A673 (cell line): ENCODE measurements around the gene SMYD3.

ENCODE experiments used
- EZH2 ChIP-seq: fragments of 200-600 bp; sonication (generic); IDR thresholded peaks from 2 replicates; pipeline ENCODE4 v1.6.1; 2017; ENCODE audit warnings: borderline replicate concordance, low read depth, mild to moderate bottlenecking, mixed read lengths, antibody characterized with exemption, low read length; ENCODE audit not compliant: poor library complexity, severe bottlenecking
- TF ChIP-seq, protein P1 (sequence below): fragments of 300-800, 200-600 bp; sonication (generic); conservative IDR thresholded peaks from 2 replicates; pipeline ENCODE4 v1.5.1; 2017; ENCODE audit warnings: low read depth, mild to moderate bottlenecking, antibody characterized with exemption, low read length, moderate library complexity, mixed read lengths

- TF ChIP-seq, protein P1, sequence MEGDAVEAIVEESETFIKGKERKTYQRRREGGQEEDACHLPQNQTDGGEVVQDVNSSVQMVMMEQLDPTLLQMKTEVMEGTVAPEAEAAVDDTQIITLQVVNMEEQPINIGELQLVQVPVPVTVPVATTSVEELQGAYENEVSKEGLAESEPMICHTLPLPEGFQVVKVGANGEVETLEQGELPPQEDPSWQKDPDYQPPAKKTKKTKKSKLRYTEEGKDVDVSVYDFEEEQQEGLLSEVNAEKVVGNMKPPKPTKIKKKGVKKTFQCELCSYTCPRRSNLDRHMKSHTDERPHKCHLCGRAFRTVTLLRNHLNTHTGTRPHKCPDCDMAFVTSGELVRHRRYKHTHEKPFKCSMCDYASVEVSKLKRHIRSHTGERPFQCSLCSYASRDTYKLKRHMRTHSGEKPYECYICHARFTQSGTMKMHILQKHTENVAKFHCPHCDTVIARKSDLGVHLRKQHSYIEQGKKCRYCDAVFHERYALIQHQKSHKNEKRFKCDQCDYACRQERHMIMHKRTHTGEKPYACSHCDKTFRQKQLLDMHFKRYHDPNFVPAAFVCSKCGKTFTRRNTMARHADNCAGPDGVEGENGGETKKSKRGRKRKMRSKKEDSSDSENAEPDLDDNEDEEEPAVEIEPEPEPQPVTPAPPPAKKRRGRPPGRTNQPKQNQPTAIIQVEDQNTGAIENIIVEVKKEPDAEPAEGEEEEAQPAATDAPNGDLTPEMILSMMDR, result no peak
- no peak for TF ChIP-seq EZH2
Observed at GRCh38 chr1:245991266-245991665, 515.8 kb downstream of the SMYD3 start.
